Erythroblast (primary cell): ENCODE data around the gene ARL4D.

Source experiments
- GATA1 ChIP-seq: IDR thresholded peaks from 2 replicates; pipeline ENCODE4 v1.6.1; 2011; ENCODE audit warnings: low read depth, mild to moderate bottlenecking, control low read depth, low read length, moderate library complexity
- POLR2A ChIP-seq: IDR thresholded peaks from 2 replicates; pipeline ENCODE4 v1.6.1; 2011; ENCODE audit warnings: mild to moderate bottlenecking, low read length

- TF ChIP-seq POLR2A (no peak), GATA1 (no peak)
Measured at GRCh38 chr17:43448720-43449469, 50.1 kb downstream of the ARL4D start.
